KMS-11 (cell line): ENCODE results near the gene ARMC5.

Experiments used
- H2AFZ ChIP-seq: fragments of 200-600 bp; sonication (generic); 2 replicates; pipeline ENCODE4 v1.6.1; 2016; ENCODE audit warnings: antibody characterized with exemption, mixed run types, low read depth
- H3K27ac ChIP-seq: fragments of 200-600 bp; sonication (generic); 2 replicates; pipeline ENCODE4 v1.6.1; 2016; ENCODE audit warnings: mild to moderate bottlenecking, mixed run types
- H3K27me3 ChIP-seq: fragments of 200-600 bp; sonication (generic); 2 replicates; pipeline ENCODE4 v1.6.1; 2017; ENCODE audit warnings: mild to moderate bottlenecking, low read depth, mixed run types, moderate library complexity; ENCODE audit not compliant: insufficient read depth
- H3K36me3 ChIP-seq: fragments of 200-600 bp; sonication (generic); 2 replicates; pipeline ENCODE4 v1.6.1; 2017; ENCODE audit warnings: mild to moderate bottlenecking, mixed run types; ENCODE audit not compliant: insufficient read depth
- H3K4me1 ChIP-seq: fragments of 200-600 bp; sonication (generic); 2 replicates; pipeline ENCODE4 v1.6.1; 2016; ENCODE audit warnings: mild to moderate bottlenecking, low read depth, mixed run types; ENCODE audit not compliant: poor library complexity, severe bottlenecking
- H3K4me2 ChIP-seq: fragments of 200-600 bp; sonication (generic); 2 replicates; pipeline ENCODE4 v1.7.0; 2016; ENCODE audit warnings: mild to moderate bottlenecking, mixed run types
- H3K4me3 ChIP-seq: fragments of 200-600 bp; sonication (generic); IDR thresholded peaks from 2 replicates; pipeline ENCODE4 v1.6.1; 2017; ENCODE audit warnings: low read depth, low read length, mixed read lengths; ENCODE audit not compliant: insufficient read depth
- H3K79me2 ChIP-seq: fragments of 200-600 bp; sonication (generic); 2 replicates; pipeline ENCODE4 v1.6.1; 2016; ENCODE audit warnings: low read depth, mixed run types; ENCODE audit not compliant: insufficient read depth
- H3K9ac ChIP-seq: fragments of 200-600 bp; sonication (generic); 2 replicates; pipeline ENCODE4 v1.6.1; 2016; ENCODE audit warnings: mild to moderate bottlenecking, mixed run types
- H4K20me1 ChIP-seq: fragments of 200-600 bp; sonication (generic); 2 replicates; pipeline ENCODE4 v1.6.1; 2016; ENCODE audit warnings: mild to moderate bottlenecking, mixed run types; ENCODE audit not compliant: insufficient read depth
- CTCF ChIP-seq: fragments of 200-600 bp; sonication (generic); conservative IDR thresholded peaks from 2 replicates; pipeline ENCODE4 v1.6.1; 2017; ENCODE audit warnings: low read depth, mild to moderate bottlenecking, antibody characterized with exemption, low read length, moderate library complexity, mixed read lengths

ARMC5 gene

GRCh38 chr16:31423801-31424200 lies 35.5 kb upstream of the ARMC5 start:
- H3K36me3 ChIP-seq: no peaks in the 10 kb centered on the region
- no peak overlapping the region for H3K9ac ChIP-seq
- H3K27me3 ChIP-seq: no peaks in the 10 kb centered on the region
- no peaks in the 10 kb centered on the region for H3K79me2 ChIP-seq
- no peaks in the 10 kb centered on the region for H4K20me1 ChIP-seq
- H2AFZ ChIP-seq: no peak overlapping the region
- no peak for TF ChIP-seq CTCF
- no peaks in the 10 kb centered on the region for H3K4me1 ChIP-seq
- H3K4me2 ChIP-seq: no peak overlapping the region
- H3K4me3 ChIP-seq: no peak overlapping the region
- no peak overlapping the region for H3K27ac ChIP-seq

GRCh38 chr16:31427441-31428278 lies 31.6 kb upstream of the ARMC5 start:
- no peak overlapping the region for H3K9ac ChIP-seq
- no peaks in the 10 kb centered on the region for H3K36me3 ChIP-seq
- TF ChIP-seq CTCF: no peak
- no peak overlapping the region for H3K4me3 ChIP-seq
- no peaks in the 10 kb centered on the region for H4K20me1 ChIP-seq
- H3K27ac ChIP-seq: no peak overlapping the region
- H3K4me2 ChIP-seq: no peak overlapping the region
- no peak overlapping the region for H2AFZ ChIP-seq
- H3K27me3 ChIP-seq: no peaks in the 10 kb centered on the region
- H3K4me1 ChIP-seq: peaks cover 13% of the 10 kb centered on the region
- no peaks in the 10 kb centered on the region for H3K79me2 ChIP-seq

- no peaks in the 10 kb centered on the region for H3K27me3 ChIP-seq
- H3K4me2 ChIP-seq: no peak within 1 kb of the TSS
- H3K79me2 ChIP-seq: no peaks in the 10 kb centered on the region
- no peak within 1 kb of the TSS for H3K4me3 ChIP-seq
- no peaks in the 10 kb centered on the region for H4K20me1 ChIP-seq
- no peak within 1 kb of the TSS for H2AFZ ChIP-seq
- TF ChIP-seq CTCF: no peak
- H3K27ac ChIP-seq: no peak within 1 kb of the TSS
- peaks cover 13% of the 10 kb centered on the region for H3K4me1 ChIP-seq
- H3K9ac ChIP-seq: no peak within 1 kb of the TSS
- H3K36me3 ChIP-seq: no peaks in the 10 kb centered on the region
These were observed 31.1 kb upstream of the ARMC5 start, which contains the start of gene COX6A2 for GRCh38 chr16:31428279-31428597. Gene COX6A2 (minus strand): TSS chr16:31428360. CDS start chr16:31428325, 35 bp downstream.

GRCh38 chr16:31428638-31429247 lies 30.6 kb upstream of the ARMC5 start:
- H3K4me3 ChIP-seq: no peak overlapping the region

More at GRCh38 chr16:31428638-31429247, 30.6 kb upstream of the ARMC5 start:
- H3K36me3 ChIP-seq: no peaks in the 10 kb centered on the region
- no peak overlapping the region for H3K4me2 ChIP-seq
- peaks cover 13% of the 10 kb centered on the region for H3K4me1 ChIP-seq
- no peaks in the 10 kb centered on the region for H3K27me3 ChIP-seq
- no peak overlapping the region for H3K9ac ChIP-seq
- H2AFZ ChIP-seq: no peak overlapping the region
- no peak overlapping the region for H3K27ac ChIP-seq
- no peak for TF ChIP-seq CTCF
- H4K20me1 ChIP-seq: no peaks in the 10 kb centered on the region
- H3K79me2 ChIP-seq: no peaks in the 10 kb centered on the region
